A673 (cell line): ENCODE results near the gene COL9A2.

Experiments used
- CTCF ChIP-seq: fragments of 300-800, 200-600 bp; sonication (generic); conservative IDR thresholded peaks from 2 replicates; pipeline ENCODE4 v1.5.1; 2017; ENCODE audit warnings: low read depth, mild to moderate bottlenecking, antibody characterized with exemption, low read length, moderate library complexity, mixed read lengths
- EZH2 ChIP-seq: fragments of 200-600 bp; sonication (generic); IDR thresholded peaks from 2 replicates; pipeline ENCODE4 v1.6.1; 2017; ENCODE audit warnings: borderline replicate concordance, low read depth, mild to moderate bottlenecking, mixed read lengths, antibody characterized with exemption, low read length; ENCODE audit not compliant: poor library complexity, severe bottlenecking

DNA sequence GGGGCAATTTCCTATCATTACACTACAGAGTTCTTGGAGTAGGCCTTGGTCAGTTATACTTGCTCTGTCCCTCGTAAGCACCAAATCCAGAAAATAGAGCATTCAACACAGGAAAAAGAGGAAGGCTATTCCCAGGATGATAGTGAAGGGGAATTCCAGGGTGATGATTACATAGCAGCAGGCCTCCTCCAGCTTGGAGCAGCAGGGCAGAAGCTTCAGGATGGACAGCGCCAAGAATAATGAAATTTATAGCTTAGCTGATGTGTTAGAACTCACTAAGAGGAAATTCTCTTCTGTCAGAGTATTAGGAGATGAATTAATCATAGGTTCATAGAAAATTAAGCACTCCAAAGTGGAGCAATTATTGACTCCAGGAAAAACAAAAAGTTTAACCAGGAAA is 45.6 kb upstream of the COL9A2 start:
- TF ChIP-seq CTCF = no peak
- TF ChIP-seq EZH2 = no peak
